Activated CD8-positive, alpha-beta memory T cell treated with anti-CD3 and anti-CD28 coated beads, Interleukin-2, amount 50 U/mL, for 48 hours (primary cell): Measurements from ENCODE around the gene ARHGAP45.
A peak's percentile ranks its signal among the peaks of the same experiment; 100 is the strongest.
"Not testable (repeated sequence)": the region's sequence is repeated elsewhere in the genome, so short reads cannot be mapped to it uniquely, and the experiment has no call there.

ENCODE experiments used
- DNase-seq: peaks from one replicate; pipeline ENCODE4 v3.0.0-alpha.2; 2020

ARHGAP45 gene

GRCh38 chr19:1117654-1118053 lies 50.7 kb downstream of the ARHGAP45 start:
- no peak for DNase-seq

GRCh38 chr19:1118999-1119398 lies 52.0 kb downstream of the ARHGAP45 start:
- no peak for DNase-seq

- no peak for DNase-seq
These were observed 52.7 kb downstream of the ARHGAP45 start for GRCh38 chr19:1119475-1120217.

- DNase-seq, result no peak
These were observed 54.4 kb downstream of the ARHGAP45 start for GRCh38 chr19:1121395-1121794.

DNA sequence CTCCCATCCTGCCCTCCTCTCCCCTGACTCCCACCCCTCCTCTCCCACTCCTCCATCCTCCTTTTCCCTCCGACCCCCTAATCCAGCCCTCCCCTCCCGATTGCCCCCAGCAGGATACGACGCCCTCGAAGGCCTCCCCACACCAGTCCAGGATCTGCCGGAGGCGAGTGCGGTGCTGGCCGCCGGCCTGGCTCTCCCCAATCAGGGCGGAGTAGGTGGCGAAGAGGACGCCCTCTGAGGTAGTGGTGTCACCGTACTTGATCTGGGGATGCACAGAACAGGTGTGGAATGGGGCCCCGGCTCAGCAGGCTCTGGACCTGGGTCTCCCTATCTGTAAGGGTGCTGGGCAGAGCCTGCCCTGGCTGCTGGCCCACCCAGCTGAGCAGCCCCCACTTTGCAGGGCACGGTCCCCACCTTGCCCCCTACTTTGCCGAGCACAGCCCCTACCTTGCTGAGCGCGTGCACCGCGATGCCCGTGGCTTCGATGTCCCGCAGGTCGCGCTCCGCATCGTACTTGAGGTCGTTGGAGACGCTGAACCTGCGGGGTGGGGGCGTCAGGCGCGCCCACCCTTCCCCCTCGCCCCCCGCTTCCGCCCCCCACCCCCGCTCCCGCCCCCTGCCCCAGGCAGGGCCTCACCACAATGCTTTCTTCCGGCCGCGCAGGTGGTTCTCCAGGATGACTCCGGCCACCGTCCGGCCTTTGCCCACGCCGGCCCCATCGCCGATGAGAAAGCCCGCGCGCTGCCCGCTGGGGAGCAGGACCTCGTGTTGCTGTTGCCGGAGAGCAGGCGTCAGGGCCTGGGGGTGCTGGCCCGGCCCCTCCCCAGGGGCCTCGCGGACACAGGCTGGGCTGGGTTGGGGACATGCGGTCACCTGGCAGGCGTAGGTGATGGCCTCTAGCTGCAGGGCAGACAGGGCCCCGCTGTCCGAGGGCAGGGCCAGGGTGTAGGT lies 55.3 kb downstream of the ARHGAP45 start:
- DNase-seq, result no peak

DNA sequence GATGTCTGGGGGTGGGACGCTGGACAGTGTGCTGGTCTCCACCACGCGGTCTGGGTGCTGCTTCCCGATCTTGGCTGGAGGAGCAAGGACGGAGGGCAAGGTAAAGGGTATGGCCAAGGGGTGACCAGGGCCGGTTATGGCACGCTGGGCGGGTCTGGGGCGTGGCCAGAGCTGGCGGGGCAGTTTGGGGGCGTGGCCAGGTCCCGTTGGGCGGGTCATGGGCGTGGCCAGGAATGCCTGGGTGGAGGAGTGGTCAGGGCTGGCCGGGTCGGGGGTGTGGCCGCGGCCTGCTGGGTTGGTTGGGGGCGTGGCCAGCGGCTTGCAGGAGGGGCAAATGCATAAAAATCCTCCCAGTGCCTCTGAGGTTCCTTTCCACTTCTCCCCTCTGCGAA lies 56.0 kb downstream of the ARHGAP45 start:
- peak; percentile 91 for DNase-seq

DNA sequence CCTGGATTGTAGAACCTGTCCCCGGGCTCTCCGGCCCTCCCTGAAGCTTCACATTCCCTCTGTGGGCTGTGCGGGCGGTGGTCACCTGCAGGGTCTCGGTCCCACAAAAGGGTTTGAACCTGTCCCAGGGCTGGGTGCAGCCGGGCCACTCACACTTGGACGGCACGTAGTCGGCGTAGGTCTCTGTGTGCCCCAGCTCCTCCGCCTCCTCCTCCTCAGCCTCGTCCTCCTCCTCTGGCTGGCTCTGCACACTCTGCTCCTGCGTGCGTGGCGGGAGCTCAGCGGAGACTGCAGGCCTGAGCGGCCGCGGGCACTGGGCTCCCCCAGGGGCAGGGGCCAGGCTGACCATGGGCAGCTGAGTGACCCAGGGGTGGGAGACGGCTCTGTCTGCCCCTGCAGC lies 56.4 kb downstream of the ARHGAP45 start:
- DNase-seq, result no peak

DNA sequence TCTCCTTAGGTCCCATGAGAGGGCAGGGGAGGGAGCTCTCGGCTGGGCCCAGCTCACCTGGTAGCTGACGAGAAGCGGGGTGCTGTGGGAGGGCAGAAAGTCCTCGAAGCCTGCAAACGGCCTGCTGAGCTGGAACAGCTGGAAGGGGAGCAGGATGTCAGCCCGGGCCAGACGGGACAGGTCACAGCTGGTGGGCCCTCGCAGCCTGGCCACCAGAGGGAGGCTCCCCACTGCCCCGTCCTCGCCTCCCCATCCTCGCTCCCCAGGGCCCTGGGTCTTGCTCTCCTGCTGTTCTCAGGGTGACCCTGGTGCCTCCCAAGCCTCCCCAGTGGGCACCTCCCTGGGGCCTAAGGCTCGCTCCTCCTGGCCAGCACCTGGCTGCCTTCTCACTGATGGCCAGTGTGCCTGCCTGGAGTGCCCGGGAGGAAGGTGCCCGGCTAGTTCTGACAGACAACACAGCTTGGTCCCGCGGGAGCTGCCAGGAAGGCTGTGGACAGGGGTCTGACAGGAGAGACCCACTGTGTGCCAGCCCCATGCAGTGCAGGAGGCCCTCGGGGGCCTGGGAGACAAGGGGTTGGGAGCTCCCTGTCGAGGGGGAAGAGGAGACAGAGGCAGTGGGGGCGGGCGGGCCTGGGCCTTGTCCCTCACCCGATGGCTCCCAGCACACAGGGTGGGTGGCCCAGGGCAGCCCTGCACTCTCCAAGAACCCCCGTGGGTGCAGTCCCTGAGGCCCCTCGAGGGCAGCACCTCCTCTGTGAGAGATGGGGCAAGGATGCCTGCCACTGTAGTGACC lies 57.1 kb downstream of the ARHGAP45 start:
- DNase-seq, result no peak

DNA sequence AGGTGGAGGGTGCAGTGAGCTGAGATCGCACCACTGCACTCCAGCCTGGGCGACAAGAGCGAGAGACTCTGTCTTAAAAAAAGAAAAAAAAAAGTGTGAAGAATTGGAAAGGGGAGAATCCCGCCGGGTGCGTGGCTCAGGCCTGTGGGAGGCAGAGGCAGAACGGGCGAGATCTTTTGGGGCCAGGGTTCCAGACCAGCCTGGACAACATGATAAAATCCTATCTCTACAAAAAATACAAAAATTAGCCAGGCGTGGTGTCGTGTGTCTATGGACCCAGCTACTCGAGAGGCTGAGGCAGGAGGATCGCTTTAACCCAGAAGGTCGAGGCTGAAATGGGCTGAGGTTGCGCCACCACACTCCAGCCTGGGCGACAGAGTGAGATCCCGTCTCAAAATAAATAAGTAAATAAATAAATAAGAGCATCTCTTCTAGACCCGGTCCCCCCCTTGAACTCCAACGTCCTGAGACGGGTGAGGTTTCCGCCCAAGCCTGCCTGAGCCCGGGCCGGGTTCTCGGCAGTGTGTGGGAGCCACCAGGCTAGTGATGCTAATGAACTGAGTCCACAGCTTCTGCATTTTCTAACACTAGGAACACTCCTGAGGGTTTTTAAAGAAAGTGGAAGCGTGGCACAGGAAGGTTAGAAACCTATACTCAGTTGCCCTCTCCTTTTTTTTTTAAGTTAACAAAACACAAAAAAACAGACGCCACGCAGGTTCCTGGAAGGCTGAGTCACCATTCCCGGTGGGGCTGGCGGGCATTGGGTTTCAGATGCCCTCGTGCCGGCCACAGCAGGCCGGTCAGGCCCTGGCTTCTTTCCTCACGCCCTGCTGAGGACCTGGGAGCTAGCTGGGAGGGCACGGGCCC lies 58.9 kb downstream of the ARHGAP45 start:
- DNase-seq, result no peak

DNA sequence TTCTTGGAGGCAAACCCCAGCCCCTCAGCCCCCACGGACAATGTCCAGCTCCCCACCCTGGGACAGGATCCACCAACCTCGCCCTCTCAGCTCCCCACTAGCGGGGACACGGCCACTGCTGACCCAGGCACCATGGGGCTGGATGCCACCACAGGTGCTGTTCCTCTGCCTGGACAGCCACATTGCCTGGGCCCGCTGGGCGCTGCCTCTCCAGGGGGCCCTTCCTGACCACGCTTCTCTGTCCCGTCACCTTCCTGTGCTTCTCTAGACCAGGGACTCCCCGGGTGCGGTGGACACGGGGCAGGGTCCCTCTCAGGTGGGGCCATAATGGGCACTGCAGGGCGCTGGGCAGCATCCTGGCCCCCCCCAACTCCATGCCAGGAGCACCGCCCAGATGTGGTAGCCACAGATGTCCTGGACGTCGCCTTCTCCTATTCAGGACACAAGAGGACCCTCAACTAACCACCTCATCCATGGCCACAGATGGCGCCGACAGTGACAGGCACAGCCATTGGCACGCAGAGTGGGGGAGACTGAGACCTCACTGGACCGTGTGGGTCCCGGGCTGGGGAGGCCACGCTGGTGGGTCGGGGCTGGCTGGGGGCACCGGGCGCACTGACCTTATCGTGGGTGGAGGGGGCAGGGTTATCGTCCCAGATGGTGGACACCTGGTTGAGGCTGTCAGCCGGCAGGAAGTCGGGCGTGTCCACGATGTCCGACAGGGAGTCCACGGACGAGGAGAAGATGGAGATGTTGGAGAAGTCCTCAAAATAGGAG lies 60.2 kb downstream of the ARHGAP45 start:
- DNase-seq, result no peak

DNA sequence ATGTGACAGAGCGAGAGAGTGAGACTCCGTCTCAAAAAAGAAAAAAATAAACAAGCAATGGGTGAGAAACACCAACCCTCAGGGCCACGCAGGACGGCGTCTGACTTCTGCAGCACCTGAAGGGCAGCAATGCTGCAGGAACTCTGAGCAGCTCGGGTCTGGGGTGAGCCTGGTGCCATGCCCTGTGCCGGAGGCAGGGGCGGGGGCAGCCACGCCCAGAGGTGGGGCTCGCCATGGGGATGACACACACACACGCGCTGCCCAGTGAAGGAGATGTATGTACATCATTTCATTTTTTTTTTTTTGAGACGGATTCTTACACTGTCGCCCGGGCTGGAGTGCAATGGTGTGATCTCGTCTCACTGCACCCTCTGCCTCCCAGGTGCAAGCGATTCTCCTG lies 61.1 kb downstream of the ARHGAP45 start:
- no peak for DNase-seq

GRCh38 chr19:1129084-1129483 lies 62.1 kb downstream of the ARHGAP45 start:
- DNase-seq, result not testable (repeated sequence)

- no peak for DNase-seq
These were observed 62.6 kb downstream of the ARHGAP45 start for GRCh38 chr19:1129535-1129934.

- peak; percentile 69 for DNase-seq
These were observed 64.1 kb downstream of the ARHGAP45 start for GRCh38 chr19:1130771-1131717.

- peak; percentile 93 for DNase-seq
These were observed 65.0 kb downstream of the ARHGAP45 start for GRCh38 chr19:1131718-1132551.

DNA sequence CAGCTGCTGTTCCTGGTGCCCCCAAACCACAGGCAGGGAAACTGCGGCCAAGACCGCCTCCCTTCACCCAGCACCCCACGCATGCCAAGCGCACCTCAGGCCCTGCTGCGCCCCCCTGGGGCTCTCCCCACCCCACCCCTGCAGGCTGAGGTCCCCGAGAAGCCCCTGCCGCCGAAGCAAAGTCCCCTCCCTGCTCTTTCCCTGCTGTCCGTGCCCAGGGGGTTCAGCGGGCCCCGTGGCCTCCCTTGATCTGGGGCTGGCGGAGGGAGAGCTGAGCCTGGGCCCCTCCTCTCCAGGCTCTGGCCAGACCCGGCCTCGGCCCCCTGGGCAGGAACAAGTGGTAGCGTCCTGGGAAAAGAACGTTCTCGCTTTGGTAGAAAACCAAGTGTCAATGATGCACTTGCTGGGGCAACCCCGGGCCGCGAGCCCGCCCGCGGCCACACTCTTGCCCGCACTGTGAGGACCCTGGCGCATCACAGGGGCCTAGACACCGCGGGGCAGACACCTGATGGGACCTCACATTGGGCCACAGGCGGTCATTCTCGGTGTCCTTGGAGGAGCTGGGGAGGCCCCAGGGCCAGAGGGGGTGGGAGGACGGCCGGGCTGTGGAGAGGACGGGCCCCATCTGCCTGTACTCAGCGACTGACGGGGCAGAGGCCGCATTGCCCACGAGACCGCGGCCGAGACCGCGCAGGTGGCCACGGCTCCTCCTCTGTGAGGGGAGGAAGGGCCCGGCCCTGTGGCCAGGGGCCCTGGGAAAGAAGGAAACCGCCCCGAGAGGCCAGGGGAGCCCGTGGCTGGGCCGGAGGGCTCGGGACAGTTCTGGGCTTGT lies 65.8 kb downstream of the ARHGAP45 start:
- DNase-seq, result peak; percentile 81

DNA sequence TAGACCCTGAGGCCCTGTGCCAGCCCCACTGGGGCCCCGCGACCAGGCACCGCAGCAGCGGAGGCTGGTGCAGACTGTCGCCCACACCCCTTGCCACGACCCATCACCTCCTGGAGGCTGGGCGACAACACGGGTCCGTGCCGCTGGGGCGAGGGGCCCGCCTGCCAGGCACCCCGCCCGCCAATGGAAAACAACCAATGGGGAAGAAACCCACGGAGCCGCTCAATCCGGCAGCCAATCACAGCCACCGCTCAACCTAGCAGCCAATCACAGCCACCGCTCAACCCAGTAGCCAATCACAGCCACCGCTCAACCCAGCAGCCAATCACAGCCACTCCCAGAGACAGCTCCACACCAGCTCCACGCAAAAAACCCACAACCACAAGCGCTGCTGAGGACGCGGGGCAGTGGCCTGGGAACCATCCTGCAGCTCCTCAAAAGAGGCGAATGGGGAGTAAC lies 66.5 kb downstream of the ARHGAP45 start:
- peak; percentile 89 for DNase-seq

DNA sequence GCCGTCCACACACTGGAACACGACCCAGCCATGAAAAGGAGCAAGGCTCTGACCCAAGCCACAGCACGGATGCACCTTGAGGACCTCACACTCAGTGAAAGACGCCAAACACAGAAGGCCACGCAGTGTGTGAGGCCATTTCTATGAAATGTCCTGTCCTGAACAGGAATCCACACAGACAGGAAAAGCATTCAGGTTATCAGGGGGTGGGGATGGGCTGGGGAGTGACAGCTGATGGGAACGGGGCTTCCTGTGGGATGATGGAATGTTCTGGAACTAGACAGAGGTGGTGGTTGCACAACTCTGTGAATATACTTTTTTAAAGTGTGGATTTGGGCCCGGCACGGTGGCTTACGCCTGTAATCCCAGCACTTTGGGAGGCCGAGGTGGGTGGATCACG lies 67.5 kb downstream of the ARHGAP45 start:
- DNase-seq, result no peak
